Measurements from ENCODE around the gene ZFP36.

ZFP36 gene

DNA sequence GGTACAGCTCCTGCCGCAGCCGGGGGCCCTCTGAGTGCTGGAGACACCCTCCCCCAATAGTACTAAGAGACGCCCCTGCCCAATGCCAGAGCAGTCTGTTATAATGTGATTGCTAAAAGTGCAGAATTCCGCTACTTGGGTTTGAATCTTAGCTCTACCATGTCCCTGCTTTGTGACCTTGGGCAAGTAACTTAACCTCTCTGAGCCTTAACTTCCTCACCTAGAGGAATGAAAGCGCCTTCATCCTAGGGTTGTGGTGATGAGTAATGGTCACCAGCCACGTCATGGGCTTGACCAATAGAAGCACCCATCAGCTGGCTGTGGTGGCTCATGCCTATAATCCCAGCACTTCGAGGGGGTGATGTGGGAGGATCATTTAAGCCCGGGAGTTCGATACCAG, 12.4 kb downstream of the ZFP36 start:
- DNase-seq (ENCODE audit: low read depth) = no peak

- no peak for DNase-seq (ENCODE audit: low read depth)
These were observed 14.1 kb downstream of the ZFP36 start for GRCh38 chr19:39420769-39421168.

DNA sequence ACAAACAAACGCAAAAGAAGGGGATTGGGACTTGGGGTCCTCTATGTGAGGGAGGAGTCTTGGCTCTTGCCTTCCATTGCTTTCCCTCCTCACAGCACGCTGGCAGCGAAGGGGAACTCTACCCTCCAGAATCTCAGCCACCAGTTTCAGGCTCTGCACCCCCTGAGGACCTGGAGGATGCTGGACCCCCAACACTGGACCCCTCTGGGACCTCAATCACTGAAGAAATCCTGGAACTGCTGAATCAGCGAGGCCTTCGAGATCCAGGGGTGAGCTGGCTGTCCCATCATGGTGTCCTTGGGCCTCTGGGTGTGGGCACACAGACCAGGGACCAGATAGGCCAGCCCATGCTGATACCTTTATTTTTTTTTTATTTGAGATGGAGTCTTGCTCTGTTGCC, 15.4 kb downstream of the ZFP36 start:
- no peak for DNase-seq (ENCODE audit: low read depth)

- DNase-seq (ENCODE audit: low read depth) = no peak
These were observed 16.8 kb downstream of the ZFP36 start for GRCh38 chr19:39423258-39424086.

DNA sequence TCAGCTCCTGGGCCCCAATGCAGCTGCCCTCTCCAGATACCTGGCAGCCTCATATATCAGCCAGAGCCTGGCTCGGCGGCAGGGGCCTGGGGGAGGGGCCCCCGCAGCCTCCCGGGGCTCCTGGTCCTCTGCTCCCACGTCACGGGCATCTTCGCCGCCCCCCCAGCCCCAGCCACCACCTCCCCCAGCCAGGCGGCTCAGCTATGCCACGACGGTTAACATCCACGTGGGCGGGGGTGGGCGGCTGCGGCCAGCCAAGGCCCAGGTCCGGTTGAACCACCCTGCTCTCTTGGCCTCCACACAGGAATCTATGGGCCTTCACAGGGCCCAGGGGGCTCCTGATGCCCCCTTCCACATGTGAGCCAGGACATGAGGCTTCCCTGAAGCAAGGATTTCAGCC, 18.3 kb downstream of the ZFP36 start:
- DNase-seq (ENCODE audit: low read depth) = no peak

DNA sequence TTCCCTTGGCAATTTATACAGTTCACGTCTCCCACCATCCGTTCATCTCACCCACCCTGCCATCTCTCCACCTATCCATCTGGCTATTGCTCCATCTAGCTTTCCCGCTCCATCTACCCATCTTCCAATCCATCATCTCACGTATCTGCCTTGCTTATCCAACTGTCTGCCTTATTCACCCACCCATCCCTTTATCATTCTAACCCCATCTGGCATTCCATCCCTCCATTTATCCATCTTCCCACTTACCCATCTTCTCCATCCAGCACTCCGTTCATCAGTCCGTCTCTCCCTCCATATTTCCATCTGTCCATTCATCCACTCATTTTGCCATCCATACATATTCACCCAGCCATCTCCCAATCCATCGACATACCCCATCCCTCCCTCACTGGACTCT, 19.1 kb downstream of the ZFP36 start:
- DNase-seq (ENCODE audit: low read depth) = no peak

- no peak for DNase-seq (ENCODE audit: low read depth)
These were observed 19.5 kb downstream of the ZFP36 start for GRCh38 chr19:39426170-39426569.

DNA sequence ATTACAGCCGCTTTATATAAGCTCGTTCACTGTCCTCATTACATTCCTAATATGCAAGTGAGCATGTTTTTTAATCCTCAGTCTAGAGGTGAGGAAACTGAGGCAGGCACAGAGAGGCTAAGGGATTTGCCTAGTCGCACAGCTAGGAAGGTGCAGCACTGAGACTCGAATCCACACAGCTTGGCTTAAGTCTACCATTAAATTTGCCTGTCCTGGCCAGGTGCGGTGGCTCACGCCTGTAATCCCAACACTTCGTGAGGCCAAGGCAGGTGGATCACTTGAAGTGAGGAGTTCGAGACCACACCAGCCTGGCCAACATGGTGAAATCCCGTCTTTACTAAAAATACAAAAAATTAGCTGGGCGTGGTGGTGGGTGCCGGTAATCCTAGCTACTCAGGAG, 21.1 kb downstream of the ZFP36 start:
- no peak for DNase-seq (ENCODE audit: low read depth)

DNA sequence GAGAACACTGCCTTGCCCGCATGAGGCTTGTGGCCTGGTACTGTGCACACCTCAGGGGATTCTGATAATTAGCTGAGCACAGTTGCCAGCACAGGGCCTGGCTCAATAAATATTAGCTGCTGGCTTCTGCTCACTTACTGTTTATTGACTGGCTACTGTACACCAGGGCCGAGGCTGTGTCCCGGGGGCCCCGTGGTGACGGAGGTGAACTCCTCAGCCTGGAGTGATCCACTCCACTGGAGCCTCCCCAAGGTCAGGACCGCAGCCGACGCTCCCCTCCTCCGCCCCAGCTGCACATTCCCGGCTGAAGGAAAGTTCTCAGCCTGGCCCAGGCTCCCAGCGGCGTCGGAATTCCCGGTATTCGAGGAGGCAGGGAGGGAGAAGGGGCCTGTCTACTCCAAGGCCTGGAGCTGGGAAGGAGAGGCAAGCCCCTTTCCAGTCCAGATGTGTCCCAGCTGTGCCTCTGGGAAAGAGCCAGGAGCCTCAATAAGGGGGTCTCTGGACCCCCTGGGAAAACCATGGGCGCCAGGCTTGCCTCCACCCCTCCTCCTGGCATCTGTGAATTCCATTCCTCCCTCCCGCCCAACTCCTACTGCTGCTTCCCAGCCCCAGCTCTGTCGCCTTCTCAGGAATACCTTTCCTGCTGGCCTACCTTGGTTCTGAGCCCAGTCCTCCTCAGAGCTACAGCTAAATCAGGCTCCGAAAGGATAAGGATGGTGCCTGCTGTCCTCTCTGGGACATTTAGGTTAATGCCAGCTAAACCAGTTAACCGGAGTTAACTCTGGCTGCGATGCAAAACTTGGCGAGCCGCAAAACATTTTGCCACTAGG, 21.9 kb downstream of the ZFP36 start:
- DNase-seq (ENCODE audit: low read depth) = no peak

DNA sequence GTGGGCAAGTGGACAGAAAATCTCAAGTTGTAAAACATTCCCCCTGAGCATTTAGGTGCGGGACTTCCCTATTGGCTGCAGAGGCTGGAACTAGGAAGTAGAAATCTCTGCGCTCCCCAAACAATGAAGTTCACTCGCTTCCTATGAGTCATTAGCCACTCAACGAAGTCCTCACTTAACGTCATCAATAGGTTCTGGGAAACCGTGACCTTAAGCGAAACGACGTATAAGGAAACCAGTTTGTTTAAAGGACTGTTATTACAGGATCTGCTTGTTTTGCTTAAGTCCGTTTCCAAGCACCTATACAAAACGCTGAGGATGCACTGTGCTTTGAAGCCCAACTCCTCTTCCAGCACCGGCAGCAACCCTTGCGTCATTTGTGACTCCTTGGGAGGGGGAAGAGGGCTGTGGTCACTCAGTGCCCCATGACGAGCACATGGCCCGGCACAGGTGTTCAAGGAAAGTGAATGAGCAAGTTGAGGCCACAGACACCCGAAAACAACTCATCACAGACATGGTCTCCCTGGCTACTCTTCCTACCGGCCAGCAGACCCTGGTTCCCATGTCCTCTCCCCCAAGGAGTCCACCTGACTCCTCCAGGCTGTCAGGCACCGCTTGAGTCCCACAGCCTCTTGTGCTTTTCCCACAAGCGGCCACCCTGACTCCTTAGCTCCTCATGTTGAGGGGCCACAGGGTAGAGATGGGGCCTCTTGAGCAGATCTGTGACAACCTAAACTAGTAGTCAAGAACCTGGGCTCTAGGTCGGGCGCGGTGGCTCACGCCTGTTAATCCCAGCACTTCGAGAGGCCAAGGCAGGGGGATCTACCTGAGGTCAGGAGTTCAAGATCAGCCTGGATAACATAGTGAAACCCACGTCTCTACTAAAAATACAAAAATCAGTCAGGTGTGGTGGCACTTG, 24.3 kb downstream of the ZFP36 start:
- DNase-seq (ENCODE audit: low read depth) = peak; percentile 64

- DNase-seq (ENCODE audit: low read depth) = no peak
These were observed 26.0 kb downstream of the ZFP36 start for GRCh38 chr19:39432677-39433025.

GRCh38 chr19:39433480-39434079, 26.9 kb downstream of the ZFP36 start:
- no peak for DNase-seq (ENCODE audit: low read depth)

- no peak for DNase-seq (ENCODE audit: low read depth)
These were observed 27.8 kb downstream of the ZFP36 start for GRCh38 chr19:39434123-39435076.

GRCh38 chr19:39435499-39436349, 29.1 kb downstream of the ZFP36 start, which contains the start of gene RPS16:
TSS of gene RPS16 (minus strand) at chr19:39435949. CDS start at chr19:39435895, 54 bp downstream.
- DNase-seq (ENCODE audit: low read depth) = peak; percentile 100

DNA sequence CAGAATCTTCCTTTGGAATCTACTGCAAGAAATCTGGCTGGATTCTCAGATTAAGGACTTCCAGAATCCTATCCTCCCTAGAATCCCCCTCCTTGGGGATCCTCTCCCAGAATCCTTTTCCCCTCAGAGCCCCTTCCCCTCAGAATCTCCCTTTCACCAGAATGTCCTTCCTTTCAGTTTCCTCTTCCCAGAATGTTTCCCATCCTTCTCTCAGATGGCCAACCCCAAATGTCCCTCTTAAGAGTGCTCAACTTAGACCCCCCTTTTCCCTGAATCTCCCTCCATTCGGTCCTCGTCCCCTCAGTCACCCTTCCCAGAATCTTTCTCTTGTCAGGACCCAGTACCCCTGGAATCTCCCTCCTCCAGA, 29.7 kb downstream of the ZFP36 start:
- no peak for DNase-seq (ENCODE audit: low read depth)

DNA sequence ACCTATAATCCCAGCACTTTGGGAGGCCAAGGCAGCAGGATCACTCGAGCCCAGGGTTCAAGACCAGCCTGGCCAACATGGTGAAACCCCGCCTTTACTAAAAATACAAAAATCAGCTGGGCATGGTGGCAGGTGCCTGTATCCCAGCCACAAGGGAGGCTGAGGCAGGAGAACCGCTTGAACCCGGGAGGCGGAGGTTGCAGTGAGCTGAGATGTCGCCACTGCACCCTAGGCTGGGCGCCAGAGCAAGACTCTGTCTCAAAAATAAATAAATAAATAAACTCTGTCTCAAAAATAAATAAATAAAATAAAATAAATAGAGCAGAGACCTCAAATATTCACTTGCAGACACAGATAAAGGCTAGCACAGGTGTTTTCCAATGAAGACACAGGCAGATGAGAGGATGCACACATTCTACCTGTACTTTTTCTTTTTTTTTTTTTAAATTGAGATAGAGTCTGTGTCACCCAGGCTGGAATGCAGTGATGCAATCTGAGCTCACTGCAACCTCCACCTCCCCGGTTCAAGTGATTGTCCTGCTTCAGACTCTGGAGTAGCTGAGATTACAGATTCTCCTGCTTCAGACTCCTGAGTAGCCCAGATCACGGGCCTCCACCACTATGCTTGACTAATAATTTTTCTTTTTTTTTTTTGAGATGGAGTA, 31.8 kb downstream of the ZFP36 start:
- DNase-seq (ENCODE audit: low read depth) = no peak

DNA sequence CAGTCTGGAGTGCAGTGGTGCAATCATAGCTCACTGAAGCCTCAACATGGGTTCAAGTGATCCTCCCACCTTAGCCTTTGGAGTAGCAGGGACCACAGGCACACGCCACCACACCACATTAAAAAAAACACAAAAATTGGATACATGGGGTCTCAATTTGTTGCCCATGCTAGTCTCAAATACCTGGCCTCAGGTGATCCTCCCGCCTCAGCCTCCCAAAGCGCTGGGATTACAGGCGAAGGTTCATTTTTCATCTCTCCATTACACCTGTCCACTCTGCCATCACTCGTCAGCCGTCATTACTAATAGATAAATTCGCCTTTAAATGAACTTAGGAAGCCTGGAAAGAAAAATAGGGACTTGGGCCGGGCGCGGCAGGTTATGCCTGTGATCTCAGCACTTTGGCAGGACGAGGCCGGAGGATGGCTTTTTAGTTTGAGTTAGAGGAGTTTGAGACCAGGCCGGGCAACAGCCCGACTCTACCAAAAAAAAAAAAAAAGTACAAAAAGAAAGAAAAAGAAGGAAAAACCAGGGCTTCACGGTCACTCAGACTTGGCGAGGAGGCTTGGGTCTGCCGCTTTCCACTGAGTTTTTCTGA, 38.0 kb downstream of the ZFP36 start:
- no peak for DNase-seq (ENCODE audit: low read depth)

DNA sequence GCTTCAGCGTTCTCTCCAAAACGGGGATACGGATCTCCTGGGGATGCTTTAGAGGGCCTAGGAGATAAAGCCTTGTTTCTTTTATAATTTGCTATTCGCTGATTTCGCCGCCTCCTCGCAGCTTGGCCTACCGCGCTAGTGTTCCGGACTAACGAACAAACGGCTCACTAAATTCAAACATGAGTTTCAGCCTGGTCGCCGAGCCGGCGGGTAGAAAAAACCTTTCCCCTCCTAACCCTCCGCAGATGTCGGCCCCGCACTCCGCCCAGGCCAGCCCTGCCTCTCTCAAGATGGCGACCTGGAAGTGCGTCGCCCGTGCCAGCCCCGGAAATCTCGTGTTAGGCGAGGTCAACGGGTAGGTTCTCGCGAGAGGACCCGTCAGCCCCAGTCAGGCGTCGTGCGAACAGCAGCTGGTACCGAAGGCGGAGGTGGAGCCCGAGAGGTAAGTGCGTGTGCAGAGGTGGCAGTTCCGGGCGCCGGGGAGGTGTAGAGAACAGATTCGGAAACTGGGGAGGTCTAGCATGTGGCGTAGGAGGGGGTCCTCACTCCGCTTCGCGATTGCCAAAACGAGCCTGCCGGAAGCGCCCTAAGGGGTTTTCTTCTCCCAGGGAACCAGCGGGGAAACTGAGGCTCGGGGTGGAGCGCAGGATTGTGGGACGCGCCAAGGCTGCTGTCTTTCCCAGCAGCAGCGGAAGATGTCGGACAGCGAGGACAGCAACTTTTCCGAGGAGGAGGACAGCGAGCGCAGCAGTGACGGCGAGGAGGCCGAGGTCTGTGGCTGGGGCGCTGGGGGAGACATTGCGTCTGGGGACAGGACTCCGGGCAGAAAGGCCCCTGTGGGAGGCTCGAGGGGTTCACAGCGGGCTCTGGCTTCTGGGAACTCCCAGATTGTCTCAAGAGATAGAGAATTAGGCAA, 38.8 kb downstream of the ZFP36 start, which contains the start of gene SUPT5H:
Gene SUPT5H, plus strand, starts transcription at position 387 of the 916 bp plus-strand sequence. Its CDS starts 309 bp downstream, at position 696.
- DNase-seq (ENCODE audit: low read depth) = peak; percentile 95
